ENCODE results near the gene GPRASP3.
"Not testable (repeated sequence)": the region's sequence is repeated elsewhere in the genome, so short reads cannot be mapped to it uniquely, and the experiment has no call there.

Gene GPRASP3, protein sequence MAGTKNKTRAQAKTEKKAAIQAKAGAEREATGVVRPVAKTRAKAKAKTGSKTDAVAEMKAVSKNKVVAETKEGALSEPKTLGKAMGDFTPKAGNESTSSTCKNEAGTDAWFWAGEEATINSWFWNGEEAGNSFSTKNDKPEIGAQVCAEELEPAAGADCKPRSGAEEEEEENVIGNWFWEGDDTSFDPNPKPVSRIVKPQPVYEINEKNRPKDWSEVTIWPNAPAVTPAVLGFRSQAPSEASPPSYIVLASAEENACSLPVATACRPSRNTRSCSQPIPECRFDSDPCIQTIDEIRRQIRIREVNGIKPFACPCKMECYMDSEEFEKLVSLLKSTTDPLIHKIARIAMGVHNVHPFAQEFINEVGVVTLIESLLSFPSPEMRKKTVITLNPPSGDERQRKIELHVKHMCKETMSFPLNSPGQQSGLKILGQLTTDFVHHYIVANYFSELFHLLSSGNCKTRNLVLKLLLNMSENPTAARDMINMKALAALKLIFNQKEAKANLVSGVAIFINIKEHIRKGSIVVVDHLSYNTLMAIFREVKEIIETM

DNA sequence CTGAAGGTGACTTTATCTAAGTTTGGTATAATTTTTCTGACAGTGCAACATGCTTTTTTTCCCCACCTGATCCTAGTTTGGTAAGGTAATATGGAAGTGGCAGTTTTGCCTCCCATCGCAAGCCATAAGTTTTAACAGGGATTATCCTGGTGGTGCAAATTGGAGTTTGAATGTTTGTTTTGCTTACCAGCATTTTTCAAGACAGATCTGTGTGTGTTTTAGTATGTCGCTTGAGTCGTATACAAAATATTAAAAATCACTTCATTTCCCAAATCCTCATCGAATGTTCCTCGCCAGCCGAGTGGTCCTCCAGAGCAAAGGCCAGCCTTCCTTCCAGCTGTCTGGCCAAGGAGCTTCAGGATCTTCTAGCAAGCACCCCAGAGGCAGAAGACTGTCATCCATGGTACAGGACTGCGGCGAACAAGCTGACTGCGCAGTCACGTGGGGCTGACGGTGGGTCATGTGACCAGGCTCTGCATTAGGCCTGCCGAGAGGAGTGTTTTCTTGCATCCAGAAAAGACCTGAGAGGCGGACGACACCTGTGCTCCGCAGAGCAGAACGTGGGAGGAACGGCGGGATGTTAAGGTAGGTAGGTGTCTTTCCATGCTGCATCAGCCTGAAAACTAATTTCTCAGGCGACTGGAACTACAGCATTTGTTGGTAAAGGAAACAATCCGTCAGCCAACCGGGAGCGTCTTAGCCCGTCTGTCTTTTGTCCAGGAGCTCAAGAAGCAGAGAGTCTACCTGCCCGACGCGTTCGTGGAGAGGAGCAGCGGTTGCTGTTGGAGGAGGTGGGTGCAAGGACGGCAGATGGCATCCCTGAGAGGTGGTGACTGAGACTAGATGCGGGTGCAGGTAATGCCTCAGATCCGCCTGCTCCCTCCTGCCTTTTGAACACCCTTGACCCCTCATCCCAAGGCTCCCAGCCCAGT lies at the start of gene GPRASP3:
TSS of gene GPRASP3 (plus strand) at position 507 of the 932 bp plus-strand sequence. CDS start 28,253 bp downstream, outside the sequence.
- peak; percentile 67 for DNase-seq (ENCODE audit: low read depth)
- peak within 1 kb of the TSS; percentile 59 for H3K4me3 ChIP-seq (ENCODE audit: control insufficient read depth, low read depth, low read length)
- TF ChIP-seq, protein P1, sequence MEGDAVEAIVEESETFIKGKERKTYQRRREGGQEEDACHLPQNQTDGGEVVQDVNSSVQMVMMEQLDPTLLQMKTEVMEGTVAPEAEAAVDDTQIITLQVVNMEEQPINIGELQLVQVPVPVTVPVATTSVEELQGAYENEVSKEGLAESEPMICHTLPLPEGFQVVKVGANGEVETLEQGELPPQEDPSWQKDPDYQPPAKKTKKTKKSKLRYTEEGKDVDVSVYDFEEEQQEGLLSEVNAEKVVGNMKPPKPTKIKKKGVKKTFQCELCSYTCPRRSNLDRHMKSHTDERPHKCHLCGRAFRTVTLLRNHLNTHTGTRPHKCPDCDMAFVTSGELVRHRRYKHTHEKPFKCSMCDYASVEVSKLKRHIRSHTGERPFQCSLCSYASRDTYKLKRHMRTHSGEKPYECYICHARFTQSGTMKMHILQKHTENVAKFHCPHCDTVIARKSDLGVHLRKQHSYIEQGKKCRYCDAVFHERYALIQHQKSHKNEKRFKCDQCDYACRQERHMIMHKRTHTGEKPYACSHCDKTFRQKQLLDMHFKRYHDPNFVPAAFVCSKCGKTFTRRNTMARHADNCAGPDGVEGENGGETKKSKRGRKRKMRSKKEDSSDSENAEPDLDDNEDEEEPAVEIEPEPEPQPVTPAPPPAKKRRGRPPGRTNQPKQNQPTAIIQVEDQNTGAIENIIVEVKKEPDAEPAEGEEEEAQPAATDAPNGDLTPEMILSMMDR (conservative IDR thresholded peaks at IDR 0.05; ENCODE audit: control insufficient read depth, insufficient read depth, low read depth, low read length) = no peak

DNA sequence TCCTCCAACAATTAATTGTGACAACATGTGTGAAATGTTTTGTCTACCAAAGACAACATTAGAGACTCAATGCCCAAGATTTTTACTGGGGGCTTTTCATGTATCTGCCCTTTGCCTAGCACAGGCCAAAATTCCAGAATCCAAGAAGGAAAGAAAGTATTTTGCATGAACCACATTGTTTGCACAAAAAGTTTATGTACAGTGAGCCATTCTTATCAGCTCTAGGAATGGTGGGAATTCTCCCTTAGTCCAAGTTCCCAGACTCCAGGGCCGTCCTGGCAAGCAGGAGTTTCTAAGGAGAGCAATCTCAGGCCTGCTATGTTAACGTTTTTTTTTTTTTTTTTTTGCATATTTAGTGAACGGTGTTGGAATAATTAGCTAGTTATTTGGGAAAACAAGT lies 47.7 kb upstream of the GPRASP3 start:
- no peak overlapping the region for H3K4me3 ChIP-seq (ENCODE audit: control insufficient read depth, low read depth, low read length)
- TF ChIP-seq, protein P1 (conservative IDR thresholded peaks at IDR 0.05; ENCODE audit: control insufficient read depth, insufficient read depth, low read depth, low read length) = no peak
- DNase-seq (ENCODE audit: low read depth) = no peak

DNA sequence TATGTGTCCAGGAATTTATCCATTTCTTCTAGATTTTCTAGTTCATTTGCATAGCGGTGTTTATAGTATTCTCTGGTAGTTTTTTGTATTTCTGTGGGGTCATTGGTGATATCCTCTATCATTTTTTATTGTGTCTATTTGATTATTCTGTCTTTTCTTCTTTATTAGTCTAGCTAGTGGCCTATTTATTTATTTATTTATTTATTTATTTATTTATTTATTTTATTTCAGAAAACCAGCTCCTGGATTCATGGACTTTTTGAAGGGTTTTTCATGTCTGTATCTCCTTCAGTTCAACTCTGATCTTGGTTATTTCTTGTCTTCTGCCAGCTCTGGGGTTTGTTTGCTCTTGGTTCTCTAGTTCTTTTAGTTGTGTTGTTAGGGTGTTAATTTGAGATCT lies 43.1 kb upstream of the GPRASP3 start:
- H3K4me3 ChIP-seq (ENCODE audit: control insufficient read depth, low read depth, low read length); DNase-seq (ENCODE audit: low read depth): not testable (repeated sequence)

DNA sequence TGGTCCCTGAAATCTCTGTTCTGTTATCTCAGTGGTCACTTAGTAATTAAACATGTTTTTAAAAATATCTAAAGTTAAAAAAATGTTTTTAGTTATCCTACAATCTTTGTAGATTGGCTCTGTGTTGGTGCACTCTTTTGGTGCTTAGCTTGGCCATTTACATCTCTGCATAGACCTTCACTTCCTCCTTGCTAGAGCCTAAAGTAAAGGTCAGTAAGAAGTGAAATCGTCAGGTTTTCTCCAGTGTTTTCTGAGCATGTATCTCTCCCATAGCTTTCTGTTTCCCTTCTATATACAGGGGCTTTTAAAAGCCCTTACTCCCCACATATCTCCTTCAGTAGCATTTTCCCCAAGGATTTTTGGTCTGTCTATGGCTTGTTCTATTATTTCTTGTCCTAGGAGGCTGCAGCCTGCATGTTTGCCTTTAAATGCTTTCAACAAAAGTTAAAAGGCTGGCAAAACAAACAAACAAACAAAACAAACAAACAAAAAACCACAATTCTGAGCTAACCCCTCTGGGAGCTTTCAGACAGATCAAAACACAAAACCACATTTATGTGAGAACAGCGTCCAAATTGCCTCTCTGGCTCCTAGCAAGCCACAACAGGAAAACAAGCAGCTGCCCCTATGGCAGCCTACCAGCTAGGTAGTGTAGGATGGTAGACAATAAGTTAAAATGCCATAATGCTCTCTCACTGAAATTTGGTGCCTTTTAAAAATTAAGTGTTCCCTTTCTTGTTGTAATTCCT lies 35.6 kb upstream of the GPRASP3 start:
- no peak overlapping the region for H3K4me3 ChIP-seq (ENCODE audit: control insufficient read depth, low read depth, low read length)
- TF ChIP-seq, protein P1 (conservative IDR thresholded peaks at IDR 0.05; ENCODE audit: control insufficient read depth, insufficient read depth, low read depth, low read length) = no peak
- DNase-seq (ENCODE audit: low read depth) = no peak

DNA sequence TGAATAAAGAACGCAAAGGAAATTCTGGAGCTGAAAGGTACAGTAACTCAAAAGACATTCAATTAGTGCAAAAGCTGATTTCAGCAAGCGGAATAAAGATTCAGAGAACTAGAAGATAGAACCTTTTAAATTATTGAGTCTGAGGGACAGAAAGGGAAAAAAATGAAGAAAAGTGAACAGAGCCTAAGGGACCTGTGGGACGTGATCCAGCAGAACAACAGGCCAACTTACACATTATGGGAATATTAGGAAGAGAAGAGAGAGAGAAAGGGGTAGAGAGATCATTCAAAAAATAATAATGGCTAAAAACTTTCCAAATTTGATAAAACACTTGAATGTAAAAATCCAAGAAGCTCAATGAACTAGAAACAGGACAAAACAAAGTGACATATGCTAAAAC lies 25.8 kb upstream of the GPRASP3 start:
- no peak for DNase-seq (ENCODE audit: low read depth)
- TF ChIP-seq, protein P1 (conservative IDR thresholded peaks at IDR 0.05; ENCODE audit: control insufficient read depth, insufficient read depth, low read depth, low read length) = no peak
- no peak overlapping the region for H3K4me3 ChIP-seq (ENCODE audit: control insufficient read depth, low read depth, low read length)

DNA sequence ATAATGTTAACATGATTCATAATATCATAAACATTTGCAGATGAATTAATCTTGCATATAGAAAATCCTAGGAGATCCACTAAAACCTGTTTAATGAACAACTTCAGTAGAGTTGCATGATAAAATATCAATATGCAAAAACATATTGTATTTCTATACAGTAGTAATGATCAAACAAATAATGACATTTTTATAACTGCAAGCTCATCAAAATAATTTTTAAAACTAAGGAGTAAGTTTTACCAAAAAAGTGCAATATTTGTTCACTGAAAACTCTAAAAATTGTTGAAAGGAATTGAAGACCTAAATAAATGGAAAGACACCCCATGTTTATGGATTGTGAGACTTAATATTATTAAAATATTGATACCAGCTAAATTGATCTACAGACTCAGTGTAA lies 24.2 kb upstream of the GPRASP3 start:
- TF ChIP-seq, protein P1 (conservative IDR thresholded peaks at IDR 0.05; ENCODE audit: control insufficient read depth, insufficient read depth, low read depth, low read length) = no peak
- no peak overlapping the region for H3K4me3 ChIP-seq (ENCODE audit: control insufficient read depth, low read depth, low read length)
- no peak for DNase-seq (ENCODE audit: low read depth)
